Activated T-cell treated with anti-CD3 and anti-CD28 coated beads, Interleukin-2, amount 50 U/mL, for 24 hours (primary cell): ENCODE data around the gene PSMD2.

Source experiments
- DNase-seq: peaks from one replicate; pipeline ENCODE4 v3.0.0-alpha.2; 2020
- H3K27ac Mint-ChIP-seq: 2 replicates; pipeline ENCODE4 v1.8.0; 2020; ENCODE audit warnings: mild to moderate bottlenecking, mixed read lengths
- H3K27me3 Mint-ChIP-seq: 2 replicates; pipeline ENCODE4 v1.8.0; 2020; ENCODE audit warnings: mixed read lengths
- H3K36me3 Mint-ChIP-seq: 2 replicates; pipeline ENCODE4 v1.8.0; 2020; ENCODE audit warnings: low read depth, mixed read lengths
- H3K4me1 Mint-ChIP-seq: 2 replicates; pipeline ENCODE4 v1.8.0; 2020; ENCODE audit warnings: low read depth, mixed read lengths
- H3K4me3 Mint-ChIP-seq: 2 replicates; pipeline ENCODE4 v1.8.0; 2020; ENCODE audit warnings: mild to moderate bottlenecking, moderate library complexity, mixed read lengths
- H3K9me3 Mint-ChIP-seq: 2 replicates; pipeline ENCODE4 v1.8.0; 2020; ENCODE audit warnings: mixed read lengths

The PSMD2 gene

GRCh38 chr3:184320104-184320445 is 21.0 kb downstream of the PSMD2 start:
- DNase-seq: peak; percentile 69
- H3K9me3 Mint-ChIP-seq: no peaks in the 10 kb centered on the region
- H3K4me3 Mint-ChIP-seq: no peak overlapping the region
- H3K27ac Mint-ChIP-seq: peak overlapping the region; percentile 55
- peaks cover 72% of the 10 kb centered on the region for H3K4me1 Mint-ChIP-seq
- no peaks in the 10 kb centered on the region for H3K27me3 Mint-ChIP-seq
- peaks cover 96% of the 10 kb centered on the region for H3K36me3 Mint-ChIP-seq

- H3K4me1 Mint-ChIP-seq: peaks cover 78% of the 10 kb centered on the region
- H3K36me3 Mint-ChIP-seq: peaks cover 97% of the 10 kb centered on the region
- H3K27ac Mint-ChIP-seq: peak overlapping the region; percentile 55
- H3K9me3 Mint-ChIP-seq: no peaks in the 10 kb centered on the region
- H3K4me3 Mint-ChIP-seq: no peak overlapping the region
- no peaks in the 10 kb centered on the region for H3K27me3 Mint-ChIP-seq
- no peak for DNase-seq
Observed at GRCh38 chr3:184321666-184322065, 22.6 kb downstream of the PSMD2 start.

GRCh38 chr3:184322731-184323487 is 23.9 kb downstream of the PSMD2 start:
- Mint-ChIP-seq H3K27ac (peak overlapping the region; percentile 84), H3K4me1 (peaks cover 66% of the 10 kb centered on the region), H3K27me3 (no peaks in the 10 kb centered on the region), H3K9me3 (no peaks in the 10 kb centered on the region), H3K36me3 (peaks cover 97% of the 10 kb centered on the region), H3K4me3 (no peak overlapping the region)
- no peak for DNase-seq

GRCh38 chr3:184323696-184324095 is 24.7 kb downstream of the PSMD2 start:
- peak overlapping the region; percentile 90 for H3K27ac Mint-ChIP-seq
- no peaks in the 10 kb centered on the region for H3K27me3 Mint-ChIP-seq
- no peak for DNase-seq
- H3K4me1 Mint-ChIP-seq: peaks cover 65% of the 10 kb centered on the region
- no peak overlapping the region for H3K4me3 Mint-ChIP-seq
- peaks cover 98% of the 10 kb centered on the region for H3K36me3 Mint-ChIP-seq
- H3K9me3 Mint-ChIP-seq: no peaks in the 10 kb centered on the region

GRCh38 chr3:184325269-184325668 is 26.2 kb downstream of the PSMD2 start:
- Mint-ChIP-seq H3K4me3 (no peak overlapping the region), H3K36me3 (peaks cover 100% of the 10 kb centered on the region), H3K27me3 (no peaks in the 10 kb centered on the region), H3K9me3 (no peaks in the 10 kb centered on the region), H3K4me1 (peaks cover 61% of the 10 kb centered on the region), H3K27ac (peak overlapping the region; percentile 90)
- no peak for DNase-seq

- no peaks in the 10 kb centered on the region for H3K27me3 Mint-ChIP-seq
- peak; percentile 54 for DNase-seq
- peak overlapping the region; percentile 90 for H3K27ac Mint-ChIP-seq
- H3K9me3 Mint-ChIP-seq: no peaks in the 10 kb centered on the region
- no peak overlapping the region for H3K4me3 Mint-ChIP-seq
- H3K36me3 Mint-ChIP-seq: peaks cover 100% of the 10 kb centered on the region
- H3K4me1 Mint-ChIP-seq: peaks cover 60% of the 10 kb centered on the region
Observed at GRCh38 chr3:184325715-184326369, 26.8 kb downstream of the PSMD2 start.

GRCh38 chr3:184327171-184327570 is 28.1 kb downstream of the PSMD2 start:
- Mint-ChIP-seq H3K4me1 (peaks cover 66% of the 10 kb centered on the region), H3K9me3 (no peaks in the 10 kb centered on the region), H3K4me3 (no peak overlapping the region), H3K36me3 (peaks cover 100% of the 10 kb centered on the region), H3K27ac (peak overlapping the region; percentile 85), H3K27me3 (no peaks in the 10 kb centered on the region)
- DNase-seq: no peak

GRCh38 chr3:184328516-184328915 is 29.5 kb downstream of the PSMD2 start:
- Mint-ChIP-seq H3K4me1 (peaks cover 70% of the 10 kb centered on the region), H3K4me3 (no peak overlapping the region), H3K36me3 (peaks cover 100% of the 10 kb centered on the region), H3K9me3 (no peaks in the 10 kb centered on the region), H3K27me3 (no peaks in the 10 kb centered on the region), H3K27ac (peak overlapping the region; percentile 42)
- no peak for DNase-seq

- H3K36me3 Mint-ChIP-seq: peaks cover 82% of the 10 kb centered on the region
- H3K27me3 Mint-ChIP-seq: no peaks in the 10 kb centered on the region
- H3K9me3 Mint-ChIP-seq: no peaks in the 10 kb centered on the region
- peaks cover 73% of the 10 kb centered on the region for H3K4me1 Mint-ChIP-seq
- DNase-seq: no peak
- peak overlapping the region; percentile 94 for H3K27ac Mint-ChIP-seq
- H3K4me3 Mint-ChIP-seq: no peak overlapping the region
Observed at GRCh38 chr3:184332370-184333090, 33.5 kb downstream of the PSMD2 start.

GRCh38 chr3:184333190-184333589 is 34.1 kb downstream of the PSMD2 start:
- Mint-ChIP-seq H3K36me3 (peaks cover 78% of the 10 kb centered on the region), H3K27ac (peak overlapping the region; percentile 94), H3K9me3 (no peaks in the 10 kb centered on the region), H3K4me3 (no peak overlapping the region), H3K4me1 (peaks cover 80% of the 10 kb centered on the region), H3K27me3 (no peaks in the 10 kb centered on the region)
- DNase-seq: no peak

- no peak for DNase-seq
- peak overlapping the region; percentile 94 for H3K27ac Mint-ChIP-seq
- H3K9me3 Mint-ChIP-seq: no peaks in the 10 kb centered on the region
- H3K27me3 Mint-ChIP-seq: no peaks in the 10 kb centered on the region
- peaks cover 79% of the 10 kb centered on the region for H3K4me1 Mint-ChIP-seq
- H3K36me3 Mint-ChIP-seq: peaks cover 73% of the 10 kb centered on the region
- H3K4me3 Mint-ChIP-seq: no peak overlapping the region
Observed at GRCh38 chr3:184333700-184334099, 34.7 kb downstream of the PSMD2 start.

GRCh38 chr3:184334470-184335158 is 35.6 kb downstream of the PSMD2 start:
- Mint-ChIP-seq H3K4me1 (peaks cover 74% of the 10 kb centered on the region), H3K4me3 (peak overlapping the region; percentile 7), H3K36me3 (peaks cover 64% of the 10 kb centered on the region), H3K9me3 (no peaks in the 10 kb centered on the region), H3K27ac (peak overlapping the region; percentile 94), H3K27me3 (no peaks in the 10 kb centered on the region)
- DNase-seq: peak; percentile 57

GRCh38 chr3:184335291-184335660 is 36.2 kb downstream of the PSMD2 start:
- no peaks in the 10 kb centered on the region for H3K27me3 Mint-ChIP-seq
- H3K27ac Mint-ChIP-seq: peak overlapping the region; percentile 94
- H3K9me3 Mint-ChIP-seq: no peaks in the 10 kb centered on the region
- H3K4me1 Mint-ChIP-seq: peaks cover 70% of the 10 kb centered on the region
- no peak for DNase-seq
- H3K4me3 Mint-ChIP-seq: peak overlapping the region; percentile 79
- H3K36me3 Mint-ChIP-seq: peaks cover 57% of the 10 kb centered on the region
